K562 (cell line): ENCODE results near the gene DCPS. TPM values are rescaled to one million over a fixed set of nuclear protein-coding genes. Genes with fewer than 3 reads are reported as not detected.

ENCODE experiments used
- ELF1 ChIP-seq: fragments of 200-800 bp; sonication (Bioruptor generic); IDR thresholded peaks from 2 replicates; pipeline ENCODE4 v1.6.1; 2016; ENCODE audit warnings: missing genetic modification characterization, missing compliant biosample characterization
- ETV1 ChIP-seq: fragments of 450-650 bp; conservative IDR thresholded peaks from 2 replicates; pipeline ENCODE4 v1.6.1; 2016; ENCODE audit warnings: missing genetic modification characterization, control low read depth, low read depth, missing compliant biosample characterization
- ZNF212 ChIP-seq: fragments of 450-650 bp; formaldehyde crosslinking; IDR thresholded peaks from 2 replicates; pipeline ENCODE4 v1.4.0; 2020; ENCODE audit warnings: mild to moderate bottlenecking
- polyA plus RNA-seq, 8 experiments: library from polyadenylated mRNA; depleted of rRNA in 4 of 8; stranded (reverse) in 5 of 8; unstranded in 3 of 8; fragments of >200 nt; fragmentation: Nextera tagmentation in 2 of 8; fragmentation: Illumina TruSeq in 1 of 8; extraction: Ambion mirVana in 2 of 8; extraction: Trizol in 1 of 8; gene quantifications; 2 replicates each; pipeline versions ENCODE4 v1.2.1 to v1.2.3, GENCODE V29; 2011 to 2014; ENCODE audit warnings: inconsistent platforms in 1 of 8, missing spikeins in 1 of 8
- total RNA-seq, 7 experiments: library from RNA; depleted of rRNA in 6 of 7; stranded (reverse); fragments of >200 nt in 6 of 7; fragmentation: Illumina TruSeq in 2 of 7; extraction: Trizol in 2 of 7; gene quantifications; 2 replicates each; pipeline versions ENCODE4 v1.2.1 to v1.2.3, GENCODE V29; 2011 to 2021; ENCODE audit warnings: low replicate concordance in 1 of 7
- TF ChIP-seq, protein P1 (sequence below), 2 experiments: fragments of 450-650 bp in 1 of 2; sonication (generic) in 1 of 2; formaldehyde crosslinking in 1 of 2; IDR thresholded peaks; 2 replicates each; pipeline versions ENCODE4 v1.7.1 to v1.9.0; 2016 to 2022; ENCODE audit warnings: inconsistent platforms in 1 of 2, mild to moderate bottlenecking in 1 of 2, missing genetic modification reagents in 1 of 2
- TF ChIP-seq, protein P2 (sequence below): fragments of 450-650 bp; IDR thresholded peaks from 2 replicates; pipeline ENCODE4 v1.6.1; 2016; ENCODE audit warnings: mild to moderate bottlenecking, moderate library complexity

DCPS gene
- total and polyA plus RNA-seq, 9 of the 15 experiments (the other 6 are each of a cell fraction or from before 2014, with no cell fraction given), result 8.7 to 38.1 (median 17.9) TPM

DNA sequence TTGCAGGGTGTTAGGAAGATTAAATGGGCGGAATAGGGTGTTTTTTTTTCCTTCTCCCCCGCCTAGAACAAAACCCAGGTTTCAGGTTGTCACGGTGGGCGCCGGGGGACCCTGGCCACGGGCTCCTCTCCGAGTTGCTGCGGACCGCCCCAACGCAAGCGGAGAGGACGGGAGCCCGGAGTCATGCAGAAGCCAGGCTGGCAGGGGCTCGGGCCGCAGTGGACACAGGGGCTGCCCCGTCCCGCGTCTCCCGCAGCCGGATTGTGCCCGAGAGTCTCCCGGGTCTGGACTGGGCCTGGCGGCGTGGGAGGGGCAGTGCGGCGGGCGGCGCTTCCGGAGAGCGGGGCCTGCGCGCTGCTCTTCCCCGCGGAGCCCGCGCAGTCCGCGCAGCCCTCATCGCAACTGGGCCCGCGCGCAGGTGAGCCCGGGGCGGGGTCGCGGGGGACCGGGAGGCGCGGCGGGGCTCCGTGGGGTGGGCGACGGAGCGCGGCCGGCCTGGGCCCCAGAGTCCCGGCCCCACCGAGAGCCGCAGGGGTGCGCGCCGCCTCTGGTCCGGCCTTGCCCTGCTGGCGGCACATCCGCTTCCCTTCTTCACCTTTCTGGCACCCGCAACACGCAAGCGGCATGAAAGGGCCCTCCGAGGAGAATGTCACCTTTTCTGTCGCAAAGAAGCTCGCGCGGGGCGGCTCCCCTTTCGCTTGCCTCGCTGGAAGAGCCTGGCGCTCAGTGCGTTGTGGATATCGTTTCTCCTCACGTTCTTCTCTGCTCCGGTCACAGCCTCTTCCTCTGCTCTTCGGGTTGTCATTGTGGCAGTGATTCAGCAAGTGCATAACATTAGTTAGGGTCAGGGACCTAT is 20.9 kb upstream of the DCPS start, which contains the start of gene TIRAP (continued):
- TF ChIP-seq, protein P1, sequence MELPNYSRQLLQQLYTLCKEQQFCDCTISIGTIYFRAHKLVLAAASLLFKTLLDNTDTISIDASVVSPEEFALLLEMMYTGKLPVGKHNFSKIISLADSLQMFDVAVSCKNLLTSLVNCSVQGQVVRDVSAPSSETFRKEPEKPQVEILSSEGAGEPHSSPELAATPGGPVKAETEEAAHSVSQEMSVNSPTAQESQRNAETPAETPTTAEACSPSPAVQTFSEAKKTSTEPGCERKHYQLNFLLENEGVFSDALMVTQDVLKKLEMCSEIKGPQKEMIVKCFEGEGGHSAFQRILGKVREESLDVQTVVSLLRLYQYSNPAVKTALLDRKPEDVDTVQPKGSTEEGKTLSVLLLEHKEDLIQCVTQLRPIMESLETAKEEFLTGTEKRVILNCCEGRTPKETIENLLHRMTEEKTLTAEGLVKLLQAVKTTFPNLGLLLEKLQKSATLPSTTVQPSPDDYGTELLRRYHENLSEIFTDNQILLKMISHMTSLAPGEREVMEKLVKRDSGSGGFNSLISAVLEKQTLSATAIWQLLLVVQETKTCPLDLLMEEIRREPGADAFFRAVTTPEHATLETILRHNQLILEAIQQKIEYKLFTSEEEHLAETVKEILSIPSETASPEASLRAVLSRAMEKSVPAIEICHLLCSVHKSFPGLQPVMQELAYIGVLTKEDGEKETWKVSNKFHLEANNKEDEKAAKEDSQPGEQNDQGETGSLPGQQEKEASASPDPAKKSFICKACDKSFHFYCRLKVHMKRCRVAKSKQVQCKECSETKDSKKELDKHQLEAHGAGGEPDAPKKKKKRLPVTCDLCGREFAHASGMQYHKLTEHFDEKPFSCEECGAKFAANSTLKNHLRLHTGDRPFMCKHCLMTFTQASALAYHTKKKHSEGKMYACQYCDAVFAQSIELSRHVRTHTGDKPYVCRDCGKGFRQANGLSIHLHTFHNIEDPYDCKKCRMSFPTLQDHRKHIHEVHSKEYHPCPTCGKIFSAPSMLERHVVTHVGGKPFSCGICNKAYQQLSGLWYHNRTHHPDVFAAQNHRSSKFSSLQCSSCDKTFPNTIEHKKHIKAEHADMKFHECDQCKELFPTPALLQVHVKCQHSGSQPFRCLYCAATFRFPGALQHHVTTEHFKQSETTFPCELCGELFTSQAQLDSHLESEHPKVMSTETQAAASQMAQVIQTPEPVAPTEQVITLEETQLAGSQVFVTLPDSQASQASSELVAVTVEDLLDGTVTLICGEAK (IDR thresholded peaks at IDR 0.05), result 0 out of 2 replicates have a peak, but pooled peaks have one; percentile 27
- TF ChIP-seq, protein P1 (CRISPR knock-in tag; IDR thresholded peaks at IDR 0.05), result no peak
- TF ChIP-seq, protein P2, sequence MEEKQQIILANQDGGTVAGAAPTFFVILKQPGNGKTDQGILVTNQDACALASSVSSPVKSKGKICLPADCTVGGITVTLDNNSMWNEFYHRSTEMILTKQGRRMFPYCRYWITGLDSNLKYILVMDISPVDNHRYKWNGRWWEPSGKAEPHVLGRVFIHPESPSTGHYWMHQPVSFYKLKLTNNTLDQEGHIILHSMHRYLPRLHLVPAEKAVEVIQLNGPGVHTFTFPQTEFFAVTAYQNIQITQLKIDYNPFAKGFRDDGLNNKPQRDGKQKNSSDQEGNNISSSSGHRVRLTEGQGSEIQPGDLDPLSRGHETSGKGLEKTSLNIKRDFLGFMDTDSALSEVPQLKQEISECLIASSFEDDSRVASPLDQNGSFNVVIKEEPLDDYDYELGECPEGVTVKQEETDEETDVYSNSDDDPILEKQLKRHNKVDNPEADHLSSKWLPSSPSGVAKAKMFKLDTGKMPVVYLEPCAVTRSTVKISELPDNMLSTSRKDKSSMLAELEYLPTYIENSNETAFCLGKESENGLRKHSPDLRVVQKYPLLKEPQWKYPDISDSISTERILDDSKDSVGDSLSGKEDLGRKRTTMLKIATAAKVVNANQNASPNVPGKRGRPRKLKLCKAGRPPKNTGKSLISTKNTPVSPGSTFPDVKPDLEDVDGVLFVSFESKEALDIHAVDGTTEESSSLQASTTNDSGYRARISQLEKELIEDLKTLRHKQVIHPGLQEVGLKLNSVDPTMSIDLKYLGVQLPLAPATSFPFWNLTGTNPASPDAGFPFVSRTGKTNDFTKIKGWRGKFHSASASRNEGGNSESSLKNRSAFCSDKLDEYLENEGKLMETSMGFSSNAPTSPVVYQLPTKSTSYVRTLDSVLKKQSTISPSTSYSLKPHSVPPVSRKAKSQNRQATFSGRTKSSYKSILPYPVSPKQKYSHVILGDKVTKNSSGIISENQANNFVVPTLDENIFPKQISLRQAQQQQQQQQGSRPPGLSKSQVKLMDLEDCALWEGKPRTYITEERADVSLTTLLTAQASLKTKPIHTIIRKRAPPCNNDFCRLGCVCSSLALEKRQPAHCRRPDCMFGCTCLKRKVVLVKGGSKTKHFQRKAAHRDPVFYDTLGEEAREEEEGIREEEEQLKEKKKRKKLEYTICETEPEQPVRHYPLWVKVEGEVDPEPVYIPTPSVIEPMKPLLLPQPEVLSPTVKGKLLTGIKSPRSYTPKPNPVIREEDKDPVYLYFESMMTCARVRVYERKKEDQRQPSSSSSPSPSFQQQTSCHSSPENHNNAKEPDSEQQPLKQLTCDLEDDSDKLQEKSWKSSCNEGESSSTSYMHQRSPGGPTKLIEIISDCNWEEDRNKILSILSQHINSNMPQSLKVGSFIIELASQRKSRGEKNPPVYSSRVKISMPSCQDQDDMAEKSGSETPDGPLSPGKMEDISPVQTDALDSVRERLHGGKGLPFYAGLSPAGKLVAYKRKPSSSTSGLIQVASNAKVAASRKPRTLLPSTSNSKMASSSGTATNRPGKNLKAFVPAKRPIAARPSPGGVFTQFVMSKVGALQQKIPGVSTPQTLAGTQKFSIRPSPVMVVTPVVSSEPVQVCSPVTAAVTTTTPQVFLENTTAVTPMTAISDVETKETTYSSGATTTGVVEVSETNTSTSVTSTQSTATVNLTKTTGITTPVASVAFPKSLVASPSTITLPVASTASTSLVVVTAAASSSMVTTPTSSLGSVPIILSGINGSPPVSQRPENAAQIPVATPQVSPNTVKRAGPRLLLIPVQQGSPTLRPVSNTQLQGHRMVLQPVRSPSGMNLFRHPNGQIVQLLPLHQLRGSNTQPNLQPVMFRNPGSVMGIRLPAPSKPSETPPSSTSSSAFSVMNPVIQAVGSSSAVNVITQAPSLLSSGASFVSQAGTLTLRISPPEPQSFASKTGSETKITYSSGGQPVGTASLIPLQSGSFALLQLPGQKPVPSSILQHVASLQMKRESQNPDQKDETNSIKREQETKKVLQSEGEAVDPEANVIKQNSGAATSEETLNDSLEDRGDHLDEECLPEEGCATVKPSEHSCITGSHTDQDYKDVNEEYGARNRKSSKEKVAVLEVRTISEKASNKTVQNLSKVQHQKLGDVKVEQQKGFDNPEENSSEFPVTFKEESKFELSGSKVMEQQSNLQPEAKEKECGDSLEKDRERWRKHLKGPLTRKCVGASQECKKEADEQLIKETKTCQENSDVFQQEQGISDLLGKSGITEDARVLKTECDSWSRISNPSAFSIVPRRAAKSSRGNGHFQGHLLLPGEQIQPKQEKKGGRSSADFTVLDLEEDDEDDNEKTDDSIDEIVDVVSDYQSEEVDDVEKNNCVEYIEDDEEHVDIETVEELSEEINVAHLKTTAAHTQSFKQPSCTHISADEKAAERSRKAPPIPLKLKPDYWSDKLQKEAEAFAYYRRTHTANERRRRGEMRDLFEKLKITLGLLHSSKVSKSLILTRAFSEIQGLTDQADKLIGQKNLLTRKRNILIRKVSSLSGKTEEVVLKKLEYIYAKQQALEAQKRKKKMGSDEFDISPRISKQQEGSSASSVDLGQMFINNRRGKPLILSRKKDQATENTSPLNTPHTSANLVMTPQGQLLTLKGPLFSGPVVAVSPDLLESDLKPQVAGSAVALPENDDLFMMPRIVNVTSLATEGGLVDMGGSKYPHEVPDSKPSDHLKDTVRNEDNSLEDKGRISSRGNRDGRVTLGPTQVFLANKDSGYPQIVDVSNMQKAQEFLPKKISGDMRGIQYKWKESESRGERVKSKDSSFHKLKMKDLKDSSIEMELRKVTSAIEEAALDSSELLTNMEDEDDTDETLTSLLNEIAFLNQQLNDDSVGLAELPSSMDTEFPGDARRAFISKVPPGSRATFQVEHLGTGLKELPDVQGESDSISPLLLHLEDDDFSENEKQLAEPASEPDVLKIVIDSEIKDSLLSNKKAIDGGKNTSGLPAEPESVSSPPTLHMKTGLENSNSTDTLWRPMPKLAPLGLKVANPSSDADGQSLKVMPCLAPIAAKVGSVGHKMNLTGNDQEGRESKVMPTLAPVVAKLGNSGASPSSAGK, result peak; percentile 51; the same call in 1 of the 2 replicates
- TF ChIP-seq ELF1 (tag) (peak; percentile 60; the same call in 1 of the 2 replicates), ZNF212 (CRISPR knock-in tag) (no peak), ETV1 (tag) (peak; percentile 58)
